Omental fat pad (tissue), 4 donors: ENCODE results near the gene C10orf105. TPM values are rescaled to one million over a fixed set of nuclear protein-coding genes. Genes with fewer than 3 reads are reported as not detected.

ENCODE experiments used
- ATAC-seq: fragments of 150-250 bp; one replicate; pipeline ENCODE4 v1.9.1; 2016; ENCODE audit warnings: mild to moderate bottlenecking, moderate library complexity; ENCODE audit not compliant: low FRiP score
- DNase-seq: peaks from one replicate; pipeline ENCODE4 v3.0.0-alpha.2; 2019; ENCODE audit warnings: low spot score
- CTCF ChIP-seq, 3 donors: fragments of 450-650 bp; IDR thresholded peaks; one replicate each; pipeline ENCODE4 v1.5.1; 2016 to 2017; ENCODE audit warnings: antibody characterized with exemption in 3 of 3, mild to moderate bottlenecking in 3 of 3, moderate library complexity in 2 of 3
- total RNA-seq, 4 donors: library from RNA; depleted of rRNA; stranded (reverse); fragments of >200 nt; gene quantifications; one replicate each; pipeline ENCODE4 v1.1.0, GENCODE V29; 2016

The C10orf105 gene
- total RNA-seq, 4 donors from 2014 or later = 0.16 to 0.56 (median 0.31) TPM

GRCh38 chr10:71677261-71677660, 42.3 kb downstream of the C10orf105 start:
- DNase-seq (no peak), ATAC-seq (no peak)
- no peak for TF ChIP-seq CTCF (IDR thresholded peaks at IDR 0.05)

- DNase-seq = no peak
- no peak for TF ChIP-seq CTCF (IDR thresholded peaks at IDR 0.05)
- ATAC-seq = no peak
Observed at GRCh38 chr10:71675295-71675970, 44.1 kb downstream of the C10orf105 start.

GRCh38 chr10:71671994-71672946, 47.3 kb downstream of the C10orf105 start:
- DNase-seq (no peak), ATAC-seq (no peak)
- no peak for TF ChIP-seq CTCF (IDR thresholded peaks at IDR 0.05)

GRCh38 chr10:71667387-71667752, 52.2 kb downstream of the C10orf105 start:
- ATAC-seq = no peak

GRCh38 chr10:71666639-71667386, 52.8 kb downstream of the C10orf105 start:
- DNase-seq (no peak), ATAC-seq (no peak)
- TF ChIP-seq CTCF (IDR thresholded peaks at IDR 0.05) = no peak

More at GRCh38 chr10:71667387-71667752, 52.2 kb downstream of the C10orf105 start:
- no peak for TF ChIP-seq CTCF (IDR thresholded peaks at IDR 0.05)
- DNase-seq = no peak

- no peak for ATAC-seq
- no peak for TF ChIP-seq CTCF (IDR thresholded peaks at IDR 0.05)
- DNase-seq = no peak
Observed at GRCh38 chr10:71665456-71665855, 54.1 kb downstream of the C10orf105 start.
